ENCODE data around the gene PACSIN3.

Gene PACSIN3

GRCh38 chr11:47182380-47182779 lies 3.9 kb downstream of the PACSIN3 start:
- Histone ChIP-seq H4K20me1 (ENCODE audit: insufficient read depth, low read length) (no peaks in the 10 kb centered on the region), H2AFZ (ENCODE audit: low read depth, low read length) (no peak overlapping the region), H3K9me3 (ENCODE audit: insufficient read depth, low read length, severe bottlenecking) (no peaks in the 10 kb centered on the region), H3K4me1 (ENCODE audit: insufficient read depth, low read length) (peaks cover 33% of the 10 kb centered on the region), H3K36me3 (ENCODE audit: insufficient read depth, low read length) (no peaks in the 10 kb centered on the region), H3K27me3 (ENCODE audit: insufficient read depth, low read length, poor library complexity) (peaks cover 17% of the 10 kb centered on the region), H3K4me2 (ENCODE audit: insufficient read depth, low read length) (no peak overlapping the region), H3K79me2 (ENCODE audit: insufficient read depth, low read length) (no peaks in the 10 kb centered on the region), H3K27ac (ENCODE audit: low read length) (no peak overlapping the region), H3K9ac (ENCODE audit: low read depth, low read length) (no peak overlapping the region), H3K4me3 (ENCODE audit: low read depth in 1 of 2, low read length in 2 of 2) (no peak overlapping the region)
- DNase-seq, result no peak
- no peak for ATAC-seq (ENCODE audit: insufficient read depth, low read depth)
- no peak for TF ChIP-seq CTCF (IDR thresholded peaks at IDR 0.05; ENCODE audit: borderline replicate concordance, extremely low read depth, low read length, poor library complexity, severe bottlenecking)
- no peak for TF ChIP-seq EZH2 (IDR thresholded peaks at IDR 0.05; ENCODE audit: borderline replicate concordance, low read depth, low read length, severe bottlenecking)

GRCh38 chr11:47181271-47181670 lies 5.0 kb downstream of the PACSIN3 start:
- no peak overlapping the region for H3K4me3 ChIP-seq (ENCODE audit: low read depth in 1 of 2, low read length in 2 of 2)
- peaks cover 5% of the 10 kb centered on the region for H3K79me2 ChIP-seq (ENCODE audit: insufficient read depth, low read length)
- no peak overlapping the region for H3K9ac ChIP-seq (ENCODE audit: low read depth, low read length)
- peaks cover under 1% of the 10 kb centered on the region; the same call in 1 of the 2 replicates for H3K36me3 ChIP-seq (ENCODE audit: insufficient read depth, low read length)
- ATAC-seq (ENCODE audit: insufficient read depth, low read depth), result no peak
- no peak overlapping the region for H2AFZ ChIP-seq (ENCODE audit: low read depth, low read length)
- no peaks in the 10 kb centered on the region for H3K9me3 ChIP-seq (ENCODE audit: insufficient read depth, low read length, severe bottlenecking)
- H3K27me3 ChIP-seq (ENCODE audit: insufficient read depth, low read length, poor library complexity), result peaks cover 6% of the 10 kb centered on the region
- no peak overlapping the region for H3K27ac ChIP-seq (ENCODE audit: low read length)
- peaks cover 2% of the 10 kb centered on the region; the same call in 1 of the 2 replicates for H4K20me1 ChIP-seq (ENCODE audit: insufficient read depth, low read length)
- H3K4me2 ChIP-seq (ENCODE audit: insufficient read depth, low read length), result no peak overlapping the region
- no peak for TF ChIP-seq EZH2 (IDR thresholded peaks at IDR 0.05; ENCODE audit: borderline replicate concordance, low read depth, low read length, severe bottlenecking)
- TF ChIP-seq CTCF (IDR thresholded peaks at IDR 0.05; ENCODE audit: borderline replicate concordance, extremely low read depth, low read length, poor library complexity, severe bottlenecking), result no peak
- DNase-seq, result no peak
- H3K4me1 ChIP-seq (ENCODE audit: insufficient read depth, low read length), result peaks cover 29% of the 10 kb centered on the region

GRCh38 chr11:47180006-47180787 lies 6.0 kb downstream of the PACSIN3 start:
- peaks cover 30% of the 10 kb centered on the region for H3K4me1 ChIP-seq (ENCODE audit: insufficient read depth, low read length)

More at GRCh38 chr11:47180006-47180787, 6.0 kb downstream of the PACSIN3 start:
- H3K4me2 ChIP-seq (ENCODE audit: insufficient read depth, low read length), result no peak overlapping the region
- H4K20me1 ChIP-seq (ENCODE audit: insufficient read depth, low read length), result peaks cover 5% of the 10 kb centered on the region; the same call in 1 of the 2 replicates
- no peaks in the 10 kb centered on the region for H3K9me3 ChIP-seq (ENCODE audit: insufficient read depth, low read length, severe bottlenecking)
- H3K4me3 ChIP-seq (ENCODE audit: low read depth in 1 of 2, low read length in 2 of 2), result no peak overlapping the region
- DNase-seq, result no peak
- peaks cover 15% of the 10 kb centered on the region for H3K79me2 ChIP-seq (ENCODE audit: insufficient read depth, low read length)
- no peak overlapping the region for H3K9ac ChIP-seq (ENCODE audit: low read depth, low read length)
- no peak for TF ChIP-seq CTCF (IDR thresholded peaks at IDR 0.05; ENCODE audit: borderline replicate concordance, extremely low read depth, low read length, poor library complexity, severe bottlenecking)
- no peak for TF ChIP-seq EZH2 (IDR thresholded peaks at IDR 0.05; ENCODE audit: borderline replicate concordance, low read depth, low read length, severe bottlenecking)
- no peaks in the 10 kb centered on the region for H3K27me3 ChIP-seq (ENCODE audit: insufficient read depth, low read length, poor library complexity)
- ATAC-seq (ENCODE audit: insufficient read depth, low read depth), result no peak
- no peak overlapping the region for H2AFZ ChIP-seq (ENCODE audit: low read depth, low read length)
- H3K27ac ChIP-seq (ENCODE audit: low read length), result no peak overlapping the region
- H3K36me3 ChIP-seq (ENCODE audit: insufficient read depth, low read length), result peaks cover 5% of the 10 kb centered on the region; the same call in 1 of the 2 replicates

Data from DND-41 (cell line).